H1 (cell line): ENCODE measurements around the gene CCDC24.

ENCODE experiments used
- CTCF ChIP-seq, 3 experiments: IDR thresholded peaks; 1 replicate in 2 of 3; 2 replicates in 1 of 3; pipeline versions ENCODE4 v1.5.1 to v1.6.1; 2011; ENCODE audit warnings: low read length in 3 of 3, mild to moderate bottlenecking in 3 of 3, inconsistent platforms in 2 of 3, low read depth in 1 of 3, moderate library complexity in 1 of 3; ENCODE audit not compliant: insufficient read depth in 1 of 3; ENCODE audit errors: control extremely low read depth in 1 of 3
- YY1 ChIP-seq: IDR thresholded peaks from 2 replicates; pipeline ENCODE4 v1.6.1; 2011; ENCODE audit warnings: low read depth, mild to moderate bottlenecking, low read length

DNA sequence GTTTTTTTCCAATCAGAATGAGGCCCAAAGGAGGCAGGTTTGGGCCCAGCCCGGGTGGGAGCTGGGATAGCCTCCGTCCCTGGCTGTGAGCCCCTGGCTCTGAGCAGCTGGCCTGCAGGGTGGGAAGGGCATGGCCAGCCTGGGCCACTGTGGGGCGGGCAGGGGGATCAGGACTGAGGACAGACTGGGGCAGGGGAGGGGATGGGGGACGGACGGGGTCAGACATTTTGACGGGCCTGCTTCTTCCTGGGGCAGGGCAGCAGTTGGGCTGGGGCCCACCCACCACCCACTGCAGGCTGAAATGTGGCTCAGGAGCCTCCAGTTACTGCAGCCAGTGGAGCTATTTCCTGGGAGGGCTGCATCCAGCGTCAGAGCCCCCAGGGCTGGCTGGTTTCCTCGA is 42.4 kb downstream of the CCDC24 start:
- TF ChIP-seq YY1 (no peak), CTCF (IDR thresholded peaks at IDR 0.05; ENCODE audit: control extremely low read depth in 1 of 3, insufficient read depth in 1 of 3, low read depth in 1 of 3, low read length in 3 of 3) (no peak)
